Lung (tissue), 12 donors: ENCODE measurements around the gene CPSF4. TPM values are rescaled to one million over a fixed set of nuclear protein-coding genes. Genes with fewer than 3 reads are reported as not detected.

Source experiments
- ATAC-seq: fragments of 200-7000 bp; cut with Tn5 transposase; one replicate; pipeline ENCODE4 v1.9.1; 2020; ENCODE audit warnings: moderate number of reproducible peaks; ENCODE audit not compliant: insufficient read depth, low FRiP score
- DNase-seq, 3 donors: peaks; one replicate each; pipeline ENCODE4 v3.0.0-alpha.2; 2013 to 2017
- H3K27ac ChIP-seq, 2 donors: one replicate each; pipeline ENCODE4 v1.5.1; 2013; ENCODE audit warnings: mild to moderate bottlenecking in 2 of 2, moderate library complexity in 2 of 2, control low read depth in 1 of 2, inconsistent platforms in 1 of 2, low read depth in 1 of 2, low read length in 1 of 2
- H3K27me3 ChIP-seq, 3 donors: one replicate each; pipeline ENCODE4 v1.5.1; 2013; ENCODE audit warnings: low read length in 2 of 3; ENCODE audit not compliant: control insufficient read depth in 3 of 3, insufficient read depth in 3 of 3
- H3K36me3 ChIP-seq, 4 donors: one replicate each; pipeline ENCODE4 v1.5.1; 2013; ENCODE audit warnings: low read length in 4 of 4, mild to moderate bottlenecking in 1 of 4, moderate library complexity in 1 of 4; ENCODE audit not compliant: control insufficient read depth in 4 of 4, insufficient read depth in 4 of 4
- H3K4me1 ChIP-seq, 5 donors: one replicate each; pipeline ENCODE4 v1.5.1; 2013; ENCODE audit warnings: low read length in 5 of 5, mild to moderate bottlenecking in 2 of 5, moderate library complexity in 1 of 5; ENCODE audit not compliant: control insufficient read depth in 5 of 5, insufficient read depth in 5 of 5
- H3K4me3 ChIP-seq: one replicate; pipeline ENCODE4 v1.5.1; 2013; ENCODE audit warnings: mild to moderate bottlenecking, control low read depth, moderate library complexity
- H3K9ac ChIP-seq, 2 donors: one replicate each; pipeline ENCODE4 v1.5.1; 2013; ENCODE audit warnings: low read length in 2 of 2, control low read depth in 1 of 2; ENCODE audit not compliant: insufficient read depth in 1 of 2
- H3K9me3 ChIP-seq, 4 donors: one replicate each; pipeline ENCODE4 v1.5.1; 2013; ENCODE audit warnings: low read length in 3 of 4, mild to moderate bottlenecking in 1 of 4, moderate library complexity in 1 of 4; ENCODE audit not compliant: control insufficient read depth in 4 of 4, insufficient read depth in 3 of 4
- CTCF ChIP-seq: IDR thresholded peaks from 2 replicates; pipeline ENCODE4 v1.5.1; 2012; ENCODE audit warnings: mild to moderate bottlenecking; ENCODE audit errors: control extremely low read depth, extremely low read depth
- WGBS, 2 donors: extraction: QIAGEN DNeasy Blood & Tissue Kit; methylation state at CpG; one replicate each; pipeline ENCODE4 v1.1.7; 2013; 5-methylcytosine and 5-hydroxymethylcytosine counted together
- polyA plus RNA-seq, 2 donors: library from polyadenylated mRNA; stranded (reverse); fragments of 200-250 nt; gene quantifications; one replicate each; pipeline ENCODE4 v1.2.1, GENCODE V29; 2013
- total RNA-seq, 2 donors: library from RNA; depleted of rRNA in 1 of 2; stranded (reverse); fragments of >200 nt in 1 of 2; gene quantifications; one replicate each; pipeline ENCODE4 v1.2.1, GENCODE V29; 2014 to 2021
- donor health status: control.
- donor health status: control.
- donor health status: Bipolar disorder and iron deficiency.
- donor health status: healthy.
- donor health status: DM: yes; HTN: yes; CAD: no.

CPSF4 gene
- total and polyA plus RNA-seq, 4 donors, result 18.3 to 36.8 (median 27.7) TPM

GRCh38 chr7:99397297-99397983, 41.3 kb upstream of the CPSF4 start:
- ATAC-seq (no peak), DNase-seq (no peak)
- WGBS, 2 donors, result 88% methylated on average over 18 of the region's 18 CpGs
- TF ChIP-seq CTCF, result no peak
- H3K4me1 ChIP-seq, result peaks cover under 1 to 13% (median 10%) of the 10 kb centered on the region in 5 donors
- H3K4me3 ChIP-seq, result no peak overlapping the region
- no peaks in the 10 kb centered on the region for H3K9me3 ChIP-seq
- peaks cover 23 to 65% (median 30%) of the 10 kb centered on the region in 4 donors for H3K36me3 ChIP-seq
- H3K9ac ChIP-seq, result no peak overlapping the region
- H3K27ac ChIP-seq, result no peak overlapping the region
- H3K27me3 ChIP-seq, result no peaks in the 10 kb centered on the region

- Histone ChIP-seq H3K36me3 (peaks cover 30 to 68% (median 40%) of the 10 kb centered on the region in 4 donors), H3K9me3 (no peaks in the 10 kb centered on the region), H3K27ac (peak overlapping the region in 1 of 2 donors; percentile 44), H3K9ac (no peak overlapping the region), H3K27me3 (no peaks in the 10 kb centered on the region), H3K4me1 (peaks cover 0 to under 1% (median 0%) of the 10 kb centered on the region in 5 donors), H3K4me3 (no peak overlapping the region)
- ATAC-seq, result no peak
- no peak for TF ChIP-seq CTCF
- WGBS, 2 donors, result 78 to 88% methylated on average over 5 of the region's 5 CpGs
- no peak for DNase-seq
Measured at GRCh38 chr7:99398891-99399445, 39.8 kb upstream of the CPSF4 start.

GRCh38 chr7:99399597-99399996, 39.1 kb upstream of the CPSF4 start:
- Histone ChIP-seq H3K27me3 (no peaks in the 10 kb centered on the region), H3K9me3 (no peaks in the 10 kb centered on the region), H3K9ac (no peak overlapping the region), H3K36me3 (peaks cover 32 to 68% (median 43%) of the 10 kb centered on the region in 4 donors), H3K4me1 (peaks cover 0 to under 1% (median 0%) of the 10 kb centered on the region in 5 donors), H3K4me3 (no peak overlapping the region), H3K27ac (peak overlapping the region in 1 of 2 donors; percentile 6)
- TF ChIP-seq CTCF, result no peak
- 62 to 82% methylated on average over 6 of the region's 6 CpGs for WGBS, 2 donors
- ATAC-seq (peak; percentile 17), DNase-seq (no peak)
